ENCODE results near the gene SAXO1.

The SAXO1 gene

GRCh38 chr9:18955626-18956025 is 77.4 kb downstream of the SAXO1 start:
- no peak overlapping the region for H3K27ac Mint-ChIP-seq
- H3K36me3 Mint-ChIP-seq (ENCODE audit: low read depth), result no peaks in the 10 kb centered on the region
- no peak overlapping the region for H3K4me3 Mint-ChIP-seq
- H3K9me3 Mint-ChIP-seq, result peaks cover 2% of the 10 kb centered on the region
- H3K27me3 Mint-ChIP-seq (ENCODE audit: low read depth), result peaks cover 13% of the 10 kb centered on the region
- H3K4me1 Mint-ChIP-seq, result no peaks in the 10 kb centered on the region
- TF ChIP-seq, protein P1, sequence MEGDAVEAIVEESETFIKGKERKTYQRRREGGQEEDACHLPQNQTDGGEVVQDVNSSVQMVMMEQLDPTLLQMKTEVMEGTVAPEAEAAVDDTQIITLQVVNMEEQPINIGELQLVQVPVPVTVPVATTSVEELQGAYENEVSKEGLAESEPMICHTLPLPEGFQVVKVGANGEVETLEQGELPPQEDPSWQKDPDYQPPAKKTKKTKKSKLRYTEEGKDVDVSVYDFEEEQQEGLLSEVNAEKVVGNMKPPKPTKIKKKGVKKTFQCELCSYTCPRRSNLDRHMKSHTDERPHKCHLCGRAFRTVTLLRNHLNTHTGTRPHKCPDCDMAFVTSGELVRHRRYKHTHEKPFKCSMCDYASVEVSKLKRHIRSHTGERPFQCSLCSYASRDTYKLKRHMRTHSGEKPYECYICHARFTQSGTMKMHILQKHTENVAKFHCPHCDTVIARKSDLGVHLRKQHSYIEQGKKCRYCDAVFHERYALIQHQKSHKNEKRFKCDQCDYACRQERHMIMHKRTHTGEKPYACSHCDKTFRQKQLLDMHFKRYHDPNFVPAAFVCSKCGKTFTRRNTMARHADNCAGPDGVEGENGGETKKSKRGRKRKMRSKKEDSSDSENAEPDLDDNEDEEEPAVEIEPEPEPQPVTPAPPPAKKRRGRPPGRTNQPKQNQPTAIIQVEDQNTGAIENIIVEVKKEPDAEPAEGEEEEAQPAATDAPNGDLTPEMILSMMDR (IDR thresholded peaks at IDR 0.05; ENCODE audit: unreplicated experiment in 3 of 3), result no peak

DNA sequence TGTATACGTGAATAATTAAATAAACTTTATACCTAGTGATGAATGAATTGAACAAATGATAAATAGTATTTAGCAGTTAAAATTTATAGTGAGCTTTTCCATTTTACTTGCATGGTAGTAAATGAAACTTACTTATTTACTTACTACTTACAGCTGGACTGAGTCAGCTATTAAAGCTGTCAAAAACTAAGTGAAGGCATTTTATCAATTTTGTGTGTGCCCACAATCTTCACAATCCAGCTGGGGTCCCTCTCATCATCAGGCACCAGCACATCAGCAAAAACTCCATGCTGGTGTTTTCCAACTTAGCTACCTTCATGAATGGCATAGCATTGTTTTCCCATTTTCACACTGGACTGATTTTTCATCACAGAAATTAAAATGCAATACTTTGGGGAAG is 81.1 kb downstream of the SAXO1 start:
- H3K27ac Mint-ChIP-seq, result no peak overlapping the region
- TF ChIP-seq, protein P1 (IDR thresholded peaks at IDR 0.05; ENCODE audit: unreplicated experiment in 3 of 3), result no peak
- no peaks in the 10 kb centered on the region for H3K9me3 Mint-ChIP-seq
- H3K4me3 Mint-ChIP-seq, result no peak overlapping the region
- no peaks in the 10 kb centered on the region for H3K36me3 Mint-ChIP-seq (ENCODE audit: low read depth)
- no peaks in the 10 kb centered on the region for H3K4me1 Mint-ChIP-seq
- H3K27me3 Mint-ChIP-seq (ENCODE audit: low read depth), result peaks cover 10% of the 10 kb centered on the region

DNA sequence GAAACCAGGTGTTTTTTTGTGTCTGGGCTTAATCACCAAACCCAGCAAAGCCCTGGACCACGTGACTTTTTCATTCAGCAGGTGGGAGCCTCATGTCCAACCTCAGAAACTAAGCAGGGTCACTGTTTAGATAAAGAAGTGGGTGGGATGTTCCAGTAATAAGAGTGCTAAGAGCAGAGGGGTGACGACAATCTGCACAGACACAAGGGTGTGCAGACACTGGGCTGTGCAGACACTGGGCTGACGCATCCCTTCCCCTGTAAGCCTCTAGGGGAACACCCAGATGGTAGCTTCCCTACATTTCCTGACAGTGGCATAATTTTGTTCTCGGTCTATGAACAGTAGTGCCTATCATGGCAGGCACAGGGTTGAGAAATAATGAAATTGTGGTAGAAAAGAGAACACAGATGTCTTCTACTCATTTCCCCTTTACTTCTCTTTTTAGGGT is 85.1 kb downstream of the SAXO1 start:
- no peak overlapping the region for H3K4me3 Mint-ChIP-seq
- H3K4me1 Mint-ChIP-seq, result no peaks in the 10 kb centered on the region
- peaks cover 7% of the 10 kb centered on the region for H3K27me3 Mint-ChIP-seq (ENCODE audit: low read depth)
- TF ChIP-seq, protein P1 (IDR thresholded peaks at IDR 0.05; ENCODE audit: unreplicated experiment in 3 of 3), result no peak
- H3K27ac Mint-ChIP-seq, result no peak overlapping the region
- H3K36me3 Mint-ChIP-seq (ENCODE audit: low read depth), result no peaks in the 10 kb centered on the region
- no peaks in the 10 kb centered on the region for H3K9me3 Mint-ChIP-seq

- H3K9me3 Mint-ChIP-seq, result no peaks in the 10 kb centered on the region
- no peaks in the 10 kb centered on the region for H3K36me3 Mint-ChIP-seq (ENCODE audit: low read depth)
- H3K27me3 Mint-ChIP-seq (ENCODE audit: low read depth), result peaks cover 17% of the 10 kb centered on the region
- no peak overlapping the region for H3K4me3 Mint-ChIP-seq
- H3K27ac Mint-ChIP-seq, result peak overlapping the region in 1 of 3 experiments; percentile 11
- no peaks in the 10 kb centered on the region for H3K4me1 Mint-ChIP-seq
- TF ChIP-seq, protein P1 (IDR thresholded peaks at IDR 0.05; ENCODE audit: unreplicated experiment in 3 of 3), result no peak
These were observed 90.2 kb downstream of the SAXO1 start for GRCh38 chr9:18942801-18943200.

- TF ChIP-seq, protein P1 (IDR thresholded peaks at IDR 0.05; ENCODE audit: unreplicated experiment in 3 of 3), result no peak
- no peaks in the 10 kb centered on the region for H3K36me3 Mint-ChIP-seq (ENCODE audit: low read depth)
- H3K9me3 Mint-ChIP-seq, result no peaks in the 10 kb centered on the region
- no peak overlapping the region for H3K4me3 Mint-ChIP-seq
- H3K27me3 Mint-ChIP-seq (ENCODE audit: low read depth), result peaks cover 12% of the 10 kb centered on the region
- no peaks in the 10 kb centered on the region for H3K4me1 Mint-ChIP-seq
- H3K27ac Mint-ChIP-seq, result no peak overlapping the region
These were observed 91.8 kb downstream of the SAXO1 start for GRCh38 chr9:18941060-18941740.

DNA sequence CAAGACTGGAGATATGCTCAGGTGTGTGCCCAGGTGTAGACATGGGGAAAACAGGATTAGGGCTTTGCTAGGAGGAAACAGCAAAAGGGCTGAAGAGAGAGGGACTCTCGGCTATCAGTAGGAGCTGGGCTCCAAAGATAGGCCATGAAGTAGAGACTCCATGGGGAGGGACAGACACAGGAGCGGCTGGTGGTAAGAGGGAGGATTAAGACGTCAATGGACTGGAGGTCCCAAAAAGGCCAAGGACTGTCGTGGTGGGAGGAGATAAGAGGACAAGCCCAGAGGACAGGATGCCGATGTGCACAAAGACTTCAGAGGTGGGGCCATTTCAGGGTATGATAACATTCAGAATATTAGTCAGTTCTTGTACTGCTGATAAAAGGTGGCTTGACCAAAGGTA is 93.1 kb downstream of the SAXO1 start:
- Mint-ChIP-seq H3K36me3 (ENCODE audit: low read depth) (no peaks in the 10 kb centered on the region), H3K27me3 (ENCODE audit: low read depth) (peaks cover 12% of the 10 kb centered on the region), H3K9me3 (peaks cover 3% of the 10 kb centered on the region), H3K4me1 (no peaks in the 10 kb centered on the region), H3K4me3 (no peak overlapping the region), H3K27ac (no peak overlapping the region)
- TF ChIP-seq, protein P1 (IDR thresholded peaks at IDR 0.05; ENCODE audit: unreplicated experiment in 3 of 3), result no peak
